ENCODE data around the gene LZTR1.

DNA sequence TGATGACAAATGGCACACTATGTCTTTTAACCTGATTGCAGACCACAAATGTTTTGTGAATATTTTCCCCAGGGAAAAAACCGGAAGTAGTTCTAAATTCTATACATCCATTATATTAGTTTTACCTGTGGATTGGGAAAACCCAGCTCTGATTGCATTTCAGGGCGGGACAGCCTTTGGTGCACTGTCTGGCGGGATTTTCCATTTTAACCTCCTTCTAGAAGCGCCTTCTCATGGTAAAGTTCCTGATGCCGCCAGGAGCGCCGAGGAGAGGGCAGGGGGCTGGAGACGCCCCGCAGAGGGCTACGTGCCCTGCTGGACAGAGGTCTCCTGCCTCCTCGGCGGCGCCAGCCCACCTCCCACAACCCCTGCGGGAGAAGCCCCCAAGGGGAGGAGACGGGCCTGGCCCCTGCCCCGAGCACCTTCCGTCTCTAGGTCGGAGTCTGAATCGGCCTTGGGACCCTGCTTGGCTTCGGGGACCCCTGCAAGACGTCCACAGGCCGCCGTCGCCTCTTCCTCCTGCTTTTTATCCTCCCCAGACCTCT is 31.6 kb downstream of the LZTR1 start:
- TF ChIP-seq CTCF (IDR thresholded peaks at IDR 0.05) (no peak), SIN3A (IDR thresholded peaks at IDR 0.05; ENCODE audit: borderline replicate concordance, insufficient read depth, low read depth, low read length) (no peak), POLR2AphosphoS5 (IDR thresholded peaks at IDR 0.05; ENCODE audit: low read depth, low read length) (no peak), REST (IDR thresholded peaks at IDR 0.05; ENCODE audit: insufficient read depth in 1 of 2, low read depth in 2 of 2, low read length in 1 of 2) (no peak)

Measured in Panc1 (cell line).